Sciatic nerve (tissue), 2 donors: ENCODE measurements around the gene PTPRT. TPM values are rescaled to one million over a fixed set of nuclear protein-coding genes. Genes with fewer than 3 reads are reported as not detected.

ENCODE experiments used
- ATAC-seq: fragments of 200-7000 bp; cut with Tn5 transposase; one replicate; pipeline ENCODE4 v1.9.1; 2020; ENCODE audit warnings: mild to moderate bottlenecking, moderate library complexity
- DNase-seq: peaks from one replicate; pipeline ENCODE4 v3.0.0-alpha.2; 2020; ENCODE audit warnings: low spot score
- intact Hi-C: fragments of 100-400 bp; cut with DNase I; formaldehyde crosslinking; loops from one replicate; pipeline ENCODE4 v1.14.2; 2022
- total RNA-seq: library from RNA; stranded (reverse); fragmentation: NEBNext Ultra II Directional; extraction: Animal tissue kit (Norgen Biotek cat#: 25700); gene quantifications from one replicate; pipeline ENCODE4 v1.2.1, GENCODE V29; 2021
- donor health status: DM: no; HTN: no; CAD: no.
- donor health status: DM: no; HTN: no; CAD: no.

The PTPRT gene
- total RNA-seq, 1 donor from 2014 or later, result 0.45 TPM

DNA sequence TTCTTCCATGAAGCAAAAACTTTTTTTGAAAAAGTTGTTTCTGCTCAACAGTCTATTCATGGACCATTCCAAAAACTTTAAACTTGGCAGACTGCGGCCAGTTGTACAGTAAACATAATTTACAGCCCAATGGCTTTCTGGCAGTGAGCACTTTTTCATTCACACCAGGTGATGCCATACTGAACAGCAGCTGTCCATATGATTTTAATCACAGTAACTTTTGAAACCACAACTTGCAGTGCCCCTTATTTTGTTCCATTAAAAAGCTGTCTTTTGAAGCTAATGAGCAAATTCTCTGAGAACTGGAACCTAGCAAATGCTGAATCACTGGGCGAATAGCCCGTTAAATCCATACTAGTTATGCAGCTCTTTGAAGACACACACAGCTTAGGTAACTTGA is 576.6 kb downstream of the PTPRT start:
- ATAC-seq (no peak), DNase-seq (no peak)
- intact Hi-C loops, result no loop called here

GRCh38 chr20:42611889-42612837 is 577.5 kb downstream of the PTPRT start:
- intact Hi-C loops, result no loop called here
- no peak for DNase-seq
- no peak for ATAC-seq

GRCh38 chr20:42611423-42611822 is 578.3 kb downstream of the PTPRT start:
- intact Hi-C loops, result no loop called here
- ATAC-seq (no peak), DNase-seq (no peak)

DNA sequence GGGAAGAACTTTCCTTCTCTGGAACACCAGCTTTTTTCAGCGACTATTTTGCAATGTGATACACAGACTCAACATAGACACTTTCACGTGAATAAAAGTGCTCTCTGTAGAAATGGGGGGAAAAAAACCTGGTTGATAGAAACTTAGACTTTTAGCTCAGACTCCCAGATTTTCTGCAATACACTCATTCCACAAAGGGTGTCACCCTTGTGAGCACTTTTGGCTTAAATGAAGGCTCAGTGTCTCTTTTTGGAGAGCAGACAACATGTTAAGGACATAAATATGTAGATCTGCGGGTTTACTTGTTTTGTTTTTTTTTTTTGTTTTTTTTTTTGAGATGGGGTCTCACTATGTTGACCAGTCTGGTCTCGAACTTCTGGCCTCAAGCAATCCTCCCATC is 579.6 kb downstream of the PTPRT start:
- intact Hi-C loops, result no loop called here
- DNase-seq (no peak), ATAC-seq (no peak)

GRCh38 chr20:42609618-42610017 is 580.1 kb downstream of the PTPRT start:
- intact Hi-C loops, result no loop called here
- DNase-seq, result no peak

DNA sequence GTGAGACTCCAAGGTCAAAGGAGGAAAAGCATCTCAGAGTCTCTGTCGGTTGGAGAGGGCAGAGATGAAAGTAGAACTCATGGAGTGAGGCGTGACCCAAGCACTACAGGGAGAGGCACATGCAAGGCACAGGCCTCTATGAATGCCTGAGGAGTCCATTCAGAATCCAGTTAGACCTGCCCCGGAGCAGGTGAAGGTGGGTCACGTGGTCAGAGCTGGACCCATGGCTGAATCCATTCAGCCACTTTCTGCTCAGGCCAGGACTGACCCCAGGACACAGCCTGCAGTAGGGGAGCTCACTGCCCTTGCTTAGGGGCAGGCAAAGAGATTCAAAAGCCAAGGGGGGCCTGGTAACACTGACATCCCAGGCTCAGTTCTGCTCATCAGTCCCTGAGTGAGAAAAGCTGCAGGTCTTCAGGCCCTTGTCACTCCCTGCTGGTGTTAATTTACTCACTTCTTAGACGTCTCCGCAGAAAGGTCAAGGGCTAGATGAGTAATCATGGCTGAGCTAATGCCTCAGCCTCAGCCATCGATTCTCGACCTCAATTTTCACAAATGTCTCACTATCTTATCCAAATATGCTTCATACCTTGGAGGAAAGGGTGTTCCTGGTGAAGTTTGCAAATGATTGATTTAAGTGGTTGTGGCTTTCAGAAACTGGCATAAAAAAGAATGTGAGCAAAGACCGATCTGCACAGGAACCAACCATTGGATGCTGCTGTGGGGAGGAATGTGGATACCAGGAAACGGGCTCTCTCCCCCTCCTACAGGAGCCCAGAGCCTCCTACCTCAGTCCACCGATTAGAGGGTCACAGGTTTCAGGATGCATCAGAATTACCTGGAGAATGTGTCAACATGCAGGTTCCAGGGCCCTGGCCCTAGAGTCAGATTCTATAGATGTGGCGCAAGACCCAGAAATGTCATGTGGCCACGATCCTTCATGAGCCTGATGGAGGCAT is 584.4 kb downstream of the PTPRT start:
- intact Hi-C loops, result no loop called here
- ATAC-seq, result no peak
- no peak for DNase-seq

More at GRCh38 chr20:42609618-42610017, 580.1 kb downstream of the PTPRT start:
- no peak for ATAC-seq

DNA sequence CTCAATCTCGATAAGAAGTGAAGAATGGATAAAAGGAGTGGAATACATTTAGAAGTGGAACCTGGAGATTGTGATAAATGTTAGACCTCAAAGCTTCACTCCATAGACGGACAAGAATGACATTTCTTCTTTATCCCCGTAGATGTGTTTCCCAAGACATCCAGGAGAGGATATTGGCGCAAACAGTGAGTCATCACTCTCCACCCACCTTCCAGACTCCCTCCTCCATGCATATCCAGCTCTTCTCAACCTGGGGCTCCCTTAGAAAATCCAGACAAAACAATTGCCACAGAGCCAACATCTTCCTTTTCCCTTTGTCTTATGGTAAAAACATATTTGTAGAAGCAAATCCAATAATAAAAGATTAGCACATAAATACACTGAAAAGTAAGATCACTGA is 586.1 kb downstream of the PTPRT start:
- intact Hi-C loops, result no loop called here

DNA sequence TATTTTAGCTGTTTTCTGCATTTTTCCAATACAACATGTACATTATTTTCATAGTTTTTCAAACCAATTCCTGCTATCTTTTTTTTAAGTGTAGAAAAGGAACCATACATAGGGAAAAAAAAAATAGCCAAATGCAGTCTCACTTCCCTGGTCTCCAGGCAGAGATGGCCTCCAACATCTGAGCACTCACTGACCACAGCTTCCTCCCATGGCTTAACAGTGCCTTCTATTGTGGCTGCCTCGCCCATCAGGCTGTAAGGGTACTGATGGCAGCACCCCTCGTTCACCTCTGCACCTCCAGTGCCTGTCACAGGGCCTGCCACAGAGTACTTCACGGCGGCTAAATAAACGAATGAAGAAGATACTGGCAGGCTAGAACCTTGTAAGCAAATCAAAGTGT is 591.1 kb downstream of the PTPRT start:
- DNase-seq, result no peak
- intact Hi-C loops, result no loop called here
- no peak for ATAC-seq

More for the DNA sequence above, 586.1 kb downstream of the PTPRT start:
- no peak for ATAC-seq
- DNase-seq, result no peak

- no peak for DNase-seq
- intact Hi-C loops, result no loop called here
- ATAC-seq, result no peak
Observed at GRCh38 chr20:42595625-42596024, 594.1 kb downstream of the PTPRT start.

DNA sequence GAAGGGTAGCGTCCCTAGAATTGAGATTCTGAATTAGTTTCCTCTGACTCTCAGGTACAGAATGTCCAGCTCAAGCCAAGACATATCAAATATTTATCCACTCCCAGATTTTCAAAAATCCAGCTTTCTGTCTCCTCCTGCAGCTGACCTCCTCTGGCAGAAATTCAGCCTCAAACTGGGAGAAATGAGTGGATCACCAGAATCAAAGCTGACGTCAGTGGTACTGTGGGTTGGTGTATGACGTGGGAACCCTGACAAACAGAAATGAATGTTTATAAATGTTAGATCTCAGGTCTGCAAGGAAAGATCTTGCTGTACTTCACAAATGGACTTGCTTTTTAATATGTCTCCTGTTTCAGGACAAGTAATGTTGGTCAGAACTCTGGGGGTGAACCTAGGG is 595.0 kb downstream of the PTPRT start:
- DNase-seq (no peak), ATAC-seq (no peak)
- intact Hi-C loops, result no loop called here

- DNase-seq (no peak), ATAC-seq (no peak)
- intact Hi-C loops, result no loop called here
Observed at GRCh38 chr20:42594011-42594410, 595.7 kb downstream of the PTPRT start.

- DNase-seq, result no peak
- no peak for ATAC-seq
- intact Hi-C loops, result no loop called here
Observed at GRCh38 chr20:42589976-42590639, 599.6 kb downstream of the PTPRT start.

- no peak for ATAC-seq
- intact Hi-C loops, result no loop called here
- DNase-seq, result no peak
Observed at GRCh38 chr20:42588847-42589246, 600.9 kb downstream of the PTPRT start.

DNA sequence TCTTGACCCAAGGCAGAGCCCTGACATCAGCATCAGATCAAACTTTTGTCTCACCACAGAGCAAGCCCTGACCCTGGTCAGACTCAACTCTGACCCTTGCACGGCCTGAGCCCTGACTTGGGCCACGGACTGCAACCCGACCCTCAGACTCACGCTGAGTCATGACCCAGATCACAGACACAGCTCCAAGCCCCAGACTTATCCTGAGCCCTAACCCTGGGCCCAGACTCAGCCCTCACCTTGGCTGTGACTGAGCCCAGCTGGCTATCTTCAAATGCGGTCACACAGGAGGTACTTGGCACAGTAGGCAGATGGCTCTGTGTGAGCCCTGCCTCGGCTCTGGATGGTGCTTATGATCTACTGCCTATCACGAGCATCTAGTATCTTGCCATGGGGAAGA is 602.3 kb downstream of the PTPRT start:
- intact Hi-C loops, result no loop called here
- DNase-seq (no peak), ATAC-seq (no peak)

GRCh38 chr20:42581311-42581710 is 608.4 kb downstream of the PTPRT start:
- DNase-seq, result no peak
- no peak for ATAC-seq
- intact Hi-C loops, result no loop called here

DNA sequence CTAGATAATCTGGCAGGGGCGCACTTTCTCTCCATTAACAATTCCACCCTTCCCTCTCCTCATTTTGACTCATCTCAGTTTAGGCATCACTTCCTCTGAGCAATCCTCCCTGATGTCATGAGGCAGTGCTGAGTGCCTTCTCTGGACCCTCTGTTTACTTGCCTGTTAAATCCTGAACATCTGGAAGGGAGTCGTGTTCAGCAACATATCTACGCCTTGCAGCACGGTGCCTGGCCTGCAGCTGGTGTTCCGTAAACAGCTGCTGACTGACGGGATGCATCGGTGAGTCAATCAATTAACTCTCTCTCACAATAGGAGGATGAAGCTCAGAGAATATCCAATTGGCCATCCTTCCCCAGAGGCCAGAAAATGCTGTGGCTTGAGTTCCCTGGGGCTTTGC is 613.5 kb downstream of the PTPRT start:
- intact Hi-C loops, result no loop called here
- ATAC-seq, result no peak

GRCh38 chr20:42572320-42573016 is 617.2 kb downstream of the PTPRT start:
- intact Hi-C loops, result no loop called here
- no peak for ATAC-seq
- no peak for DNase-seq

More for the DNA sequence above, 613.5 kb downstream of the PTPRT start:
- DNase-seq, result no peak

DNA sequence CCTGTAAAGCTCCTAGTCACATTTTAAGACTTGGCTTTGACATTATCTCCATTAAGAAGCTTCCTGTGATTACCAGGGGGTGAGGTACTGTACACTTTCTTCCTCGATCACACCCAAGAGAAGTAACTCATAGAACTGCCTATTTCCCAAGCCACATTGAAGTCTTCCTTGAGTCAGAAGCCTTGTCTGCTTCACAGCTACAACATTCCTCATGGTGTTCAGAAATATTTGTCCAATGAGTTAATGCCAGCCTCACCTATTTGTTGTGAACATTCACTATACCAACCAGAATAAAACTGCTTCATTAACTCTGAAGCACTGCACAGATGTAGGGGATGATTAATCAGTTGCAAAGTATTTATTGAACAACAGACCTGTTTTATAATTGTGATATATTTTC is 622.3 kb downstream of the PTPRT start:
- intact Hi-C loops, result no loop called here
- DNase-seq, result no peak
- ATAC-seq, result no peak
